ENCODE results near the gene SLC1A7.

- TF ChIP-seq, protein P1, sequence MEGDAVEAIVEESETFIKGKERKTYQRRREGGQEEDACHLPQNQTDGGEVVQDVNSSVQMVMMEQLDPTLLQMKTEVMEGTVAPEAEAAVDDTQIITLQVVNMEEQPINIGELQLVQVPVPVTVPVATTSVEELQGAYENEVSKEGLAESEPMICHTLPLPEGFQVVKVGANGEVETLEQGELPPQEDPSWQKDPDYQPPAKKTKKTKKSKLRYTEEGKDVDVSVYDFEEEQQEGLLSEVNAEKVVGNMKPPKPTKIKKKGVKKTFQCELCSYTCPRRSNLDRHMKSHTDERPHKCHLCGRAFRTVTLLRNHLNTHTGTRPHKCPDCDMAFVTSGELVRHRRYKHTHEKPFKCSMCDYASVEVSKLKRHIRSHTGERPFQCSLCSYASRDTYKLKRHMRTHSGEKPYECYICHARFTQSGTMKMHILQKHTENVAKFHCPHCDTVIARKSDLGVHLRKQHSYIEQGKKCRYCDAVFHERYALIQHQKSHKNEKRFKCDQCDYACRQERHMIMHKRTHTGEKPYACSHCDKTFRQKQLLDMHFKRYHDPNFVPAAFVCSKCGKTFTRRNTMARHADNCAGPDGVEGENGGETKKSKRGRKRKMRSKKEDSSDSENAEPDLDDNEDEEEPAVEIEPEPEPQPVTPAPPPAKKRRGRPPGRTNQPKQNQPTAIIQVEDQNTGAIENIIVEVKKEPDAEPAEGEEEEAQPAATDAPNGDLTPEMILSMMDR (IDR thresholded peaks at IDR 0.05): no peak
- no peak for TF ChIP-seq EZH2phosphoT487 (IDR thresholded peaks at IDR 0.05)
Measured at GRCh38 chr1:53133261-53134041, 9.0 kb downstream of the SLC1A7 start.

All from neural progenitor cell (in vitro differentiated cells).